ENCODE measurements around the gene SMG1.
"Not testable (repeated sequence)": the region's sequence is repeated elsewhere in the genome, so short reads cannot be mapped to it uniquely, and the experiment has no call there.

DNA sequence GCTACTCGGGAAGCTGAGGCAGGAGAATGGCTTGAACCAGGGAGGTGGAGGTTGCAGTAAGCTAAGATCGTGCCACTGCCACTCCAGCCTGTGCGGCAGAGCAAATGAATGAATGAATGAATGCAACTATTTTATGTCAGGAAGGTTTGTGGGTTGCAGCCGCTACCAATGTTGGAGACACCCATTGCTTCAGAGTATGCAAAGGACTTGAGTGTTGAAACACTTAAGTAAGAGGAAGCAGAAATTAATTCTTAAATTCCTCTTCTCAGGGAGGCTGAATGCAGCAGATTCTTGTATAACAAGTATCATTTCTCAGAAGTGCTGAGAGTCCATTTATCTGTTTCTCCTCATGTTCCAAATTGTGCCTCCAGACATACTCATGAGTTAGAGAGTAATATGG is 151.6 kb downstream of the SMG1 start:
- TF ChIP-seq, protein P1, sequence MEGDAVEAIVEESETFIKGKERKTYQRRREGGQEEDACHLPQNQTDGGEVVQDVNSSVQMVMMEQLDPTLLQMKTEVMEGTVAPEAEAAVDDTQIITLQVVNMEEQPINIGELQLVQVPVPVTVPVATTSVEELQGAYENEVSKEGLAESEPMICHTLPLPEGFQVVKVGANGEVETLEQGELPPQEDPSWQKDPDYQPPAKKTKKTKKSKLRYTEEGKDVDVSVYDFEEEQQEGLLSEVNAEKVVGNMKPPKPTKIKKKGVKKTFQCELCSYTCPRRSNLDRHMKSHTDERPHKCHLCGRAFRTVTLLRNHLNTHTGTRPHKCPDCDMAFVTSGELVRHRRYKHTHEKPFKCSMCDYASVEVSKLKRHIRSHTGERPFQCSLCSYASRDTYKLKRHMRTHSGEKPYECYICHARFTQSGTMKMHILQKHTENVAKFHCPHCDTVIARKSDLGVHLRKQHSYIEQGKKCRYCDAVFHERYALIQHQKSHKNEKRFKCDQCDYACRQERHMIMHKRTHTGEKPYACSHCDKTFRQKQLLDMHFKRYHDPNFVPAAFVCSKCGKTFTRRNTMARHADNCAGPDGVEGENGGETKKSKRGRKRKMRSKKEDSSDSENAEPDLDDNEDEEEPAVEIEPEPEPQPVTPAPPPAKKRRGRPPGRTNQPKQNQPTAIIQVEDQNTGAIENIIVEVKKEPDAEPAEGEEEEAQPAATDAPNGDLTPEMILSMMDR (IDR thresholded peaks at IDR 0.05 in 8 of 11, conservative IDR thresholded peaks at IDR 0.05 in 3 of 11) = not testable (repeated sequence)
- not testable (repeated sequence) for TF ChIP-seq POLR2AphosphoS5 (IDR thresholded peaks at IDR 0.05)

All from spleen (tissue), 7 donors.